ENCODE measurements around the gene SLC9A3.
A peak's percentile ranks its signal among the peaks of the same experiment; 100 is the strongest.
"Not testable (repeated sequence)": the region's sequence is repeated elsewhere in the genome, so short reads cannot be mapped to it uniquely, and the experiment has no call there.

Gene SLC9A3

GRCh38 chr5:523441-524222, 617 bp downstream of the SLC9A3 start:
- DNase-seq, result no peak

GRCh38 chr5:522899-523440, 1.3 kb downstream of the SLC9A3 start:
- DNase-seq, result peak; percentile 44

GRCh38 chr5:522116-522515, 2.1 kb downstream of the SLC9A3 start:
- DNase-seq, result no peak

GRCh38 chr5:521680-522079, 2.6 kb downstream of the SLC9A3 start:
- no peak for DNase-seq

DNA sequence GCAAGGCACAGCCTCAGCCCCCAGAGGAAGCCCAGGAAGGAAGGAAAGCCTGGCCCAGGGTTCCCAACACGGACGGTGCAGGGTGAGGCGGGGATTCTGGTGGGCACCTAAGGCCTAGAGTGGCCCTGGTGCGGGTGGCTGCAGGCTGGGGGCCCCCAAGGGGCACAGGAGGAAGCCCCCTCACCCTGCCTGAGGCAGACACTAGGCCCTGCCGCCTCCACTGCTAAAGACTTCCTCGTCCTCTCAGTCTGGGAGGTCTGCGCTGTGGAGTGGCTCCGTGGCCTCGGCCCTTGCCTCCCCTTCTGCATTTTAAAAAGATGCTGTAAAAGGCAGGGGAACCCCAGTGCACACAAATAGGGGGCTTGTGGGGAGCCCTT, 3.4 kb downstream of the SLC9A3 start:
- DNase-seq, result no peak

DNA sequence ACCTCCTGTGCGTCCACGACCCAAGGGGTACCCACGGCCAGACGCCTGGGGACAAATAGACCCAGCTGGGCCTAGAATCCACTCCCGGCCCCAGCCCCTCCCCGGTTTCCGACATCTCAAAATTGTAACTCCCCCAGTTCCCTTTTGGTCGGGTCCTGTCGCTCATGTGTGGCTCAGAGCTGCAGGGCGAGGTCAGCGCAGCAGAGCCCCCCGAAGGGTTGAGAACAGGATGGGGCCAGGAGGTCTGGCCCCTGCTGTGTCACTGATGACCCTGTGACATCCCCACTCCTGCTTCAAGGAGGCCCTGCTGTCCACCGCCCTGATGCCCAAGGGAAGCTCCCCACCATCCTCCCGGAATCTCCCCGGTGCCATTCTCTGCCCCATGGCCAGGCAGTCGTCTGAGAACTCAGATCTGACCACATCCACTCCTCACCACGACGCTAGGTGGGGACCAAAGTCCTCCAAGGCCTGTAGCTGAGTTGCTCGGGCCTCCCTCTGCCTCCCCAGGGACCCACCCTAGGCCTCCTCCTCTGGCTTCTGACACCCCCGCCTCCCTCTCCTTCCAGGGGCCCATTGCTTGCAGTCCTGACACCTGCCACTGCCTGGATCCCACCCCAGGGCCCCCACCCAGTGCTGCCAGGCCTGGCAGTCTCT, 3.9 kb downstream of the SLC9A3 start:
- no peak for DNase-seq

DNA sequence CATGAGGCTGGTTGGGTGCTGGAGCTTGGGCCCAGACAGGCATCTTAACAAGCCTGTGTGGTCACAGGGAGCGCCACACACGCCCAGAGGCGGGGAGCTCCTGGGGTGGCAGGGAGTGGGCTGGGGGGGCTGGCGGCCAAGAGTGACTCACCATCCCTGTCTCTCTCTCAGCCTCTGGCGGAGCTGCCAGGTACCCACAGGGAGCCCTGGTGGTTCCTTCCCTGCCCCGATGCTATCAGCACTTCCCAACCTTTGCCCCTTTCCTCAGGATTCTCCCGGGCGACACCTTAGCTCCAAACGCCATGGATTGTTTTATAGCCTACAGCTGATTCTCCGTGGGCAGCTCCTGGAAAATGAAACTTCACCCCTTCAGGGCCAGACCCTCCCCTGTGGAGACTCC, 5.5 kb downstream of the SLC9A3 start:
- DNase-seq, result no peak

- DNase-seq, result no peak
Observed at GRCh38 chr5:517535-518100, 6.6 kb downstream of the SLC9A3 start.

DNA sequence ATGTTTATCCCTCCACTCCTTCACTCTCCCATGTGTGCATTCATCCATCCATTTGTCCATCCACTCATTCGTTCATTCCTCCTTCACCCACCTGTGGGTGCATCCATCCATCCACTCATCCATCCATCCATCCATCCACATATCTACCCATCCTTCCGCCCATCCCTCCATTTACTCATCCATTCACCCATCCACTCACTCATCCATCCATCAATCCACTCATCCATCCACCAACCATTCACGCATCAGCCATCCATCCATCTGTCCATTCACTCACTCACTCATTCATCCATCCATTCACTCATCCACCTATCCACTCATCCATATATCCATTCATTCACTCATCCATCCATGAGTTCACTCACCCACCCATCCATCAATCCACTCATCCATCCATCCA, 7.3 kb downstream of the SLC9A3 start:
- DNase-seq, result no peak

DNA sequence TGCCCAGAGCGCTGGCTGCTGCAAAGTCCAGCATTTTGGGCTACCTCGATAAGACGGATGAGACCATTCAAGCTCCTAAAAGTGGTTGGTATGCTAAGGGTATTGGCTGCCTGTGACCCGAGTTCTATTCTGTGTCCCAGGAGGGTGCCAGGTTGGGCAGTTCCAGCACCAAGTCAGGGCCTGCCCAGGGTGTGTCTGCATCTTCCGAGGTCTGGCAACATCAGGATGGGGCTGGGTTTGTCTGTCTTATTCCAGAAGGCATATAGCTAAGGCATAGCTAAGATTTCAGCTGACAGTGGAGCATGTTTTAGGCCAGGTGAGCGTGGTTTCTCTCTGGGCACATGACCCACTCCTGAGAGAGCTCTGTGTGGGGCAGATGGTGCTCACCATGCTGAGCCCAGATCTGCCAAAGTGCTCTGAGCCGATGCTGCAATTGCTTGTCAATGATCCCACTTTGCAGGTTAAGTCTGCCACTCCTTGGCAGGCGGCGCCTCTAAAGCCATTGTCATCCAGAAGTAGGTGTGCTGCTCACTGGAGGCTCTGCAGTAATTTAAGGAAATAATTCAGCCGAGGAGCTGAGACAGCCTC, 7.8 kb downstream of the SLC9A3 start:
- no peak for DNase-seq

DNA sequence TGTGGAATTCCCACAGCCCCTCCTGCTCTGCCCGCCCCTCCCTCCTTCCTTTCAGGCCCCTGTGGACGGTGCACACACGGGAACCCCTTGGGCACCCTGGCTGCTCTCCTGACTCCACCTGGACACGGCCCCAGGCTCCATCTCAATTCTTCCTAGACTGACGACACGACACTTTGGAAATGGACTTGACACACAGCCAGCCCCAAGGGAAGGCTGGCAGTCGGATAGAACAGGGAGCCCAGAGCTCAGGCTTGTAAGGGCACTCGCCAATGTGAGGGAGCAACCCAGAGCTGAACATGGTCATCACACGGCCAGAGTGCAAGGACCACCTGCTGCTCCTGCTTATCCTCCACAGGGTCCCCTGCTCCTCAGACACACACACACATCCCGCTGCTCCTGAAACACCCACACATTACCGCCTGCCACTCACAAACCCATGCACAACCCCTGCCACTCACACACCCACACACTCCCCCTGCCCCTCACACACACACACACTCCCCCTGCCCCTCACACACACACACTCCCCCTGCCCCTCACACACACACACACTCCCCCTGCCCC, 8.9 kb downstream of the SLC9A3 start:
- DNase-seq, result no peak

- DNase-seq, result no peak
Observed at GRCh38 chr5:514673-515072, 9.6 kb downstream of the SLC9A3 start.

GRCh38 chr5:514101-514485, 10.2 kb downstream of the SLC9A3 start:
- no peak for DNase-seq

- no peak for DNase-seq
Observed at GRCh38 chr5:513216-514100, 10.8 kb downstream of the SLC9A3 start.

- DNase-seq, result no peak
Observed at GRCh38 chr5:511476-511875, 12.8 kb downstream of the SLC9A3 start.

DNA sequence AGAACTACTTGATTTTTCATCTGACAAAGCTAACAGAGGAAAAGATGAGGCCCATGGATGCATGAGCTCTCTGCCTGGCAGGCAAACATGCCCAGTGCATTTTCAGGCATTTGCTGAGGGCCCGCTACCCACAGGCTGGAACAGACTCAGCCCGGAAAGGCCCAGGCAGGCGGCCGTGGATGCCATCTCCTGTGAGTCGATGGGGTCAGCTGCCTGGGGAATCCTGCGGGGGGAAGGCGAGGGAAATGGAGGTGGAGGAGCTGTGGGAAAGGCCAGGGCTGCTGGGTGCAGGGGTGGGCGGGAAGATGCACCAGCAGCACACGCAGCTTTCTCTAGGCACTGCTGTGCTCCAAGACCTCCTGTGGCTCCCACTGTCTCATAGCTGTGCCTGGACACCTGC, 13.7 kb downstream of the SLC9A3 start:
- DNase-seq, result no peak

- no peak for DNase-seq
Observed at GRCh38 chr5:509611-510185, 14.6 kb downstream of the SLC9A3 start.

DNA sequence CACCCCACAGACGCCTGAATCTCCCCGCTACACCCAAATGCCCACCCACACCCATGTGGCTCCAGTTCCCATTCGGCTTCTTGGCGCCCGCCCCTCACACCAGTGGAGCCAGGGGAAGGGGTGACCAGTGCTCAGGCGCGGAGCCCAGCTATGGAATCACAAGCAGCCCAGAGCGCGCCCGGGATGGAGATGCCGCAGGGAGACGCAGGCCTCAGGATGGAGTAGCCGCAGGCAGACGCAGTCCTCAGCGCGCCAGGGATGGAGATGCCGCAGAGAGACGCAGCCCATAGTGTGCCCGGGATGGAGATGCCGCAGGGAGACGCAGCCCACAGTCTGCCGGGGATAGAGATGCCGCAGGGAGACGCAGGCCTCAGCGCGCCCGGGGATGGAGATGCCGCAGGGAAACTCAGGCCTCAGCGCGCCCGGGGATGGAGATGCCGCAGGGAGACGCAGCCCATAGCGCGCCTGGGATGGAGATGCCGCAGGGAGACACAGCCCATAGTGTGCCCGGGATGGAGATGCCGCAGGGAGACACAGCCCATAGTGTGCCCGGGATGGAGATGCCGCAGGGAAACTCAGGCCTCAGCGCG, 16.2 kb downstream of the SLC9A3 start:
- not testable (repeated sequence) for DNase-seq

DNA sequence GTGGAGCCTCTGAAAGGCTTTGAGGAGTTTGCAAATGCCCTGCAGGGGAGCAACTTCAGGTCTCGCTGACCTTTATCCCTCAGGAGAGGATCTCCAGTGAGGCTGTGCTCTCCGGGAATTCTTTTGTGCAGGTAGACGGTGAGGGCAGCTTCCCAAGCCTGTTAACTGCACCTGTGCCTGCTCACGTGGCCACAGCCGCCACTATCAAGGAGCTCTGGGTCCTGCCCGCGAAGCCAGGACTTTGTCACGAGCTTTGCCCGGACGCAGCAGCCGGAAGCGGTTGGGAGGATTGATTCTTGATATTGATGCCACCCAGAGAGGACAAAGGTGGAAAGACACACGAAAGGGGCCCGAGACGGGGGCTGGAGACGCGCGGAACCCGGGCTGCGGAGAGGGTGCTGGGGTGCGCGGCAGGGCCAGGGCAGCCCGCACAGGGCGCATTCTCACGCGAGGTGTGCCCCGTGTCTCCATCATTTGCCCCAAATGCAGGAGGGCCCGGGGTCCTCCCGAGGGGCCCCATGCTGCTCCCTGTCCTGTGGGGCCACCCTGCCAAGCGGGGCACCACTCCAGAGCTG, 18.2 kb downstream of the SLC9A3 start:
- peak; percentile 83 for DNase-seq

DNA sequence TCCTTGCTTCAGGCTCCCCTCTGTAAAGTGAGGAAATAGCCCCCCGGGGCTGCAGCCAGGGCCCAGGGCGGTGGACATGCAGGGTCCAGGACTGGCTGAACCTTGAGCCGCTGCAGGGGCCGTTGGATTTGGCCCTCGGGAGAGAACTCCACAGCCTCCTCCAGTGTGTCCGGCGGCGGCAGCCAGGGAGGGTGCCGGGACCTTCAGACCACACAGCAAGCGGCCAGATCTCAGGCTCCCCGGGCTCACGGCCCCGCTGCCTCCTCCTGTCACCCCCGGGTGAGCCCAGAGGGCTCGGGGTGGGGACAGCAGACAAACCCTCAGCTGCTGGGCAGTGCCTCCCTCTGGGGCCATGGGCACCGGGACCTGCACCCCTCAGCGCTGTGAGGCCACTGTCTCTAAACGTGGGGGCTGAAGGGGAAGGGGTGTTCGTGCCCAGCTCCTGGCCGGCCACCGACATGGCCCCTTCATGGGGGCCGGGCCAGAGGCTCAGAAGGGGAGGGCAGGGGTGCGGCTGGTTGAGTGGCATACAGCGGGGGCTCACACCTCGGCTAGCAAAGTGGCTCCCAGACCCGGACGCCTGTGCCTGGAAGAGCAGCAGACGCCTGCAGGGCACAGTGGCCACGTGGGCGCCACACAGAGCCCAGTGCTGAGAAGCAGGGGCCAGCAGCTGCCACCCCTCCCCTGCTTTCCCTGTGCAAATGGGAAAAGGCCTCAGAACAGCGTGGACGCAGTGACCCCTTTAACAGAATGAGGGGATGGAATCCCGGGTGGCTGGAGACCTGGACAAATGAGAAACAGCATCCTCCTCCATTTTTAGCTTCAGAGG, 19.7 kb downstream of the SLC9A3 start:
- no peak for DNase-seq

Measured in DMS153 (cell line).